Mesenchymal stem cell (in vitro differentiated cells and primary cell): ENCODE data around the gene WHRN.

Experiments
- DNase-seq: peaks from one replicate; pipeline ENCODE4 v3.0.0-alpha.2; 2013
- H2AFZ ChIP-seq: one replicate; pipeline ENCODE4 v1.6.1; 2013; ENCODE audit warnings: low read depth, mild to moderate bottlenecking, control low read depth, inconsistent platforms, low read length, moderate library complexity
- H2AK5ac ChIP-seq: 2 replicates; pipeline ENCODE4 v1.6.1; 2013; ENCODE audit warnings: low read length, moderate library complexity, mild to moderate bottlenecking, inconsistent platforms; ENCODE audit not compliant: severe bottlenecking
- H2BK120ac ChIP-seq: one replicate; pipeline ENCODE4 v1.6.1; 2013; ENCODE audit warnings: low read depth, mild to moderate bottlenecking, inconsistent platforms, low read length, moderate library complexity
- H2BK12ac ChIP-seq, 2 experiments: one replicate each; pipeline ENCODE4 v1.6.1; 2013; ENCODE audit warnings: inconsistent platforms in 2 of 2, low read length in 2 of 2, mild to moderate bottlenecking in 2 of 2, moderate library complexity in 2 of 2, control low read depth in 1 of 2
- H2BK15ac ChIP-seq: one replicate; pipeline ENCODE4 v1.6.1; 2013; ENCODE audit warnings: mild to moderate bottlenecking, low read depth, inconsistent platforms; ENCODE audit not compliant: poor library complexity, severe bottlenecking
- H2BK5ac ChIP-seq: 2 replicates; pipeline ENCODE4 v1.6.1; 2013; ENCODE audit warnings: low read depth, mild to moderate bottlenecking, low read length, control low read depth, inconsistent platforms; ENCODE audit not compliant: poor library complexity, severe bottlenecking
- H3K14ac ChIP-seq, 2 experiments: one replicate each; pipeline ENCODE4 v1.6.1; 2013; ENCODE audit warnings: inconsistent platforms in 2 of 2, low read length in 2 of 2, control low read depth in 1 of 2, mild to moderate bottlenecking in 1 of 2, moderate library complexity in 1 of 2
- H3K18ac ChIP-seq, 2 experiments: one replicate each; pipeline ENCODE4 v1.6.1; 2013; ENCODE audit warnings: inconsistent platforms in 2 of 2, low read length in 2 of 2, control low read depth in 1 of 2, low read depth in 1 of 2, mild to moderate bottlenecking in 1 of 2
- H3K23ac ChIP-seq, 2 experiments: one replicate each; pipeline ENCODE4 v1.6.1; 2013; ENCODE audit warnings: inconsistent platforms in 2 of 2, low read length in 2 of 2, mild to moderate bottlenecking in 2 of 2, moderate library complexity in 2 of 2, control low read depth in 1 of 2
- H3K27ac ChIP-seq: 2 replicates; pipeline ENCODE4 v1.5.1; 2013; ENCODE audit warnings: mild to moderate bottlenecking, moderate library complexity, low read length, control low read depth, inconsistent platforms; ENCODE audit not compliant: poor library complexity, severe bottlenecking
- H3K27me3 ChIP-seq, 2 experiments: 2 replicates each; pipeline versions ENCODE4 v1.6.1 to v1.7.0; 2013; ENCODE audit warnings: low read length in 2 of 2, mild to moderate bottlenecking in 2 of 2, moderate library complexity in 2 of 2, control low read depth in 1 of 2, inconsistent platforms in 1 of 2; ENCODE audit not compliant: control insufficient read depth in 1 of 2, insufficient read depth in 1 of 2
- H3K36me3 ChIP-seq, 2 experiments: 2 replicates each; pipeline versions ENCODE4 v1.6.1 to v1.7.0; 2013; ENCODE audit warnings: low read length in 2 of 2, control low read depth in 1 of 2, inconsistent platforms in 1 of 2, low read depth in 1 of 2, mild to moderate bottlenecking in 1 of 2; ENCODE audit not compliant: insufficient read depth in 2 of 2, control insufficient read depth in 1 of 2
- H3K4ac ChIP-seq, 2 experiments: one replicate each; pipeline ENCODE4 v1.6.1; 2013; ENCODE audit warnings: inconsistent platforms in 2 of 2, low read length in 2 of 2, mild to moderate bottlenecking in 2 of 2, moderate library complexity in 2 of 2, control low read depth in 1 of 2, low read depth in 1 of 2
- H3K4me1 ChIP-seq: 2 replicates; pipeline ENCODE4 v1.6.1; 2013; ENCODE audit warnings: low read depth, low read length, control low read depth; ENCODE audit not compliant: control insufficient read depth, insufficient read depth
- H3K4me2 ChIP-seq: 2 replicates; pipeline ENCODE4 v1.6.1; 2013; ENCODE audit warnings: low read length, mild to moderate bottlenecking, inconsistent platforms; ENCODE audit not compliant: poor library complexity, severe bottlenecking
- H3K4me3 ChIP-seq, 2 experiments: 2 replicates each; pipeline versions ENCODE4 v1.5.1 to v1.7.0; 2013; ENCODE audit warnings: low read length in 2 of 2, mild to moderate bottlenecking in 2 of 2, control low read depth in 1 of 2, low read depth in 1 of 2; ENCODE audit not compliant: insufficient read depth in 1 of 2
- H3K79me1 ChIP-seq: replicated peaks from 2 replicates; pipeline ENCODE4 v1.6.1; 2013; ENCODE audit warnings: mild to moderate bottlenecking, control low read depth, low read length, inconsistent platforms; ENCODE audit not compliant: poor library complexity, severe bottlenecking
- H3K9ac ChIP-seq: 2 replicates; pipeline ENCODE4 v1.7.0; 2013; ENCODE audit warnings: mild to moderate bottlenecking, low read length, moderate library complexity
- H3K9me3 ChIP-seq: 2 replicates; pipeline ENCODE4 v1.7.0; 2013; ENCODE audit warnings: mild to moderate bottlenecking, low read length; ENCODE audit not compliant: control insufficient read depth
- H4K8ac ChIP-seq: one replicate; pipeline ENCODE4 v1.6.1; 2013; ENCODE audit warnings: inconsistent platforms, mild to moderate bottlenecking, low read length, moderate library complexity
- H4K91ac ChIP-seq: one replicate; pipeline ENCODE4 v1.6.1; 2013; ENCODE audit warnings: mild to moderate bottlenecking, low read length, inconsistent platforms
- whole genome bisulfite sequencing: methylation state at CpG from one replicate; pipeline ENCODE4 v1.1.7; 2013; ENCODE audit warnings: mixed read lengths; 5-methylcytosine and 5-hydroxymethylcytosine counted together

WHRN gene

DNA sequence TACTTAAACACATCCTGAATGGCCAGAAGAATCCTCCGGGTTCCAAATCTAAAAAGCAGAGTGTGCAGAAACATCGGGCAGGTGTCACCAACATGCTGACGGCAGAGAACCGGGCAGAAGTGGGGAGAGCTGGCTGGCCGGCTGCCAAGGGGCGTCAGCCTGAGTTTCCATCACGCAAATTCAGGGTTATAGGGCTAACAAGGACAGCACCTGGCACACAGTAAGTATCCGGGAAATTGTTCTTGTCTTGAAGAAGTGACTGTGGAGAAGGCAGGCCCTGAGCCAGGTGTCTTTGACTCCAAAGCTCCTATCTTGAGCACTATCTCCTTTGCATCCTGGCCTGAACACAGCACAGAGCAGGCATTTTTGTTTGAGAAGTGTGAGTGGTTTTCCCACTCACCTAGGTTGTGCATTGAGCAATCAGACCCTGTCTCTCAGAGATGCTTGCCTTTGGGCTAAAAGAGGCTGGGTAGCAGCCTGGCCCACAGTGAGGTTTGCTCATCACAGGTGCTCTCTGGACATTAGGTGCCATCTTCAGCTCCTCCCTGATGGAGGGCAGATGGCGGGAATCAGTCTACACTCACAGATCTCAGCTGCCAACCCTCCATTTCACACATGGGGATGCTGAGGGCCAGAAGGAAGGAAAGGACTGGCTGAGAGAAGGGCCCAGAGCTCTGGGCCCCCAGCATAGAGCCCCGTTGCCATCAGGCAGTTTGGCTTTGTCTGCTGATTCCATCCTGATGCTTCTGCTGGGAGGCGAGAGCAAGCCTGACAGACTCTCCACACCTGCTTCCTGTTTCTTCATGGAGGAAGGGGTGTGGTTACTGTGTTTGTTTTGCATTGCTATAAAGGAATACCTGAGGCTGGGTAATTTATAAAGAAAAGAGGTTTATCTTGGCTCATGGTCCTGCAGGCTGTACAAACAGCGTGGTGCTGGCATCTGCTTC lies 52.8 kb downstream of the WHRN start:
- peaks cover 3% of the 10 kb centered on the region for H3K9me3 ChIP-seq
- no peak overlapping the region for H2BK15ac ChIP-seq
- H3K4ac ChIP-seq, result no peak overlapping the region
- no peak for DNase-seq
- no peak overlapping the region for H2AFZ ChIP-seq
- H2BK120ac ChIP-seq, result no peak overlapping the region
- H4K8ac ChIP-seq, result no peak overlapping the region
- H3K23ac ChIP-seq, result no peak overlapping the region
- H3K27ac ChIP-seq, result no peak overlapping the region
- H3K36me3 ChIP-seq, result peaks cover 0 to 4% of the 10 kb centered on the region in 2 experiments
- H3K4me1 ChIP-seq, result peaks cover 5% of the 10 kb centered on the region
- no peaks in the 10 kb centered on the region for H3K79me1 ChIP-seq
- H3K4me2 ChIP-seq, result no peak overlapping the region
- 93% methylated on average over 11 of the region's 12 CpGs for WGBS
- H3K14ac ChIP-seq, result no peak overlapping the region
- no peaks in the 10 kb centered on the region for H3K27me3 ChIP-seq
- H3K4me3 ChIP-seq, result no peak overlapping the region
- H3K18ac ChIP-seq, result no peak overlapping the region
- no peak overlapping the region for H2AK5ac ChIP-seq
- H2BK12ac ChIP-seq, result no peak overlapping the region
- no peak overlapping the region for H4K91ac ChIP-seq
- H2BK5ac ChIP-seq, result no peak overlapping the region
- no peak overlapping the region for H3K9ac ChIP-seq

- H3K4me3 ChIP-seq, result no peak overlapping the region
- H2AK5ac ChIP-seq, result no peak overlapping the region
- H4K8ac ChIP-seq, result no peak overlapping the region
- DNase-seq, result no peak
- H3K14ac ChIP-seq, result no peak overlapping the region
- H2BK120ac ChIP-seq, result no peak overlapping the region
- H2BK5ac ChIP-seq, result no peak overlapping the region
- no peak overlapping the region for H3K18ac ChIP-seq
- no peak overlapping the region for H4K91ac ChIP-seq
- WGBS, result 100% methylated on average over 1 of the region's 1 CpG
- peaks cover 3% of the 10 kb centered on the region for H3K9me3 ChIP-seq
- no peak overlapping the region for H3K27ac ChIP-seq
- no peak overlapping the region for H3K4ac ChIP-seq
- H3K23ac ChIP-seq, result no peak overlapping the region
- H3K79me1 ChIP-seq, result no peaks in the 10 kb centered on the region
- H2BK15ac ChIP-seq, result no peak overlapping the region
- H3K4me1 ChIP-seq, result peaks cover 5% of the 10 kb centered on the region
- H2BK12ac ChIP-seq, result no peak overlapping the region
- no peak overlapping the region for H2AFZ ChIP-seq
- H3K36me3 ChIP-seq, result peaks cover 0 to 4% of the 10 kb centered on the region in 2 experiments
- no peak overlapping the region for H3K4me2 ChIP-seq
- H3K9ac ChIP-seq, result no peak overlapping the region
- H3K27me3 ChIP-seq, result no peaks in the 10 kb centered on the region
These were observed 53.6 kb downstream of the WHRN start for GRCh38 chr9:114451707-114452031.

DNA sequence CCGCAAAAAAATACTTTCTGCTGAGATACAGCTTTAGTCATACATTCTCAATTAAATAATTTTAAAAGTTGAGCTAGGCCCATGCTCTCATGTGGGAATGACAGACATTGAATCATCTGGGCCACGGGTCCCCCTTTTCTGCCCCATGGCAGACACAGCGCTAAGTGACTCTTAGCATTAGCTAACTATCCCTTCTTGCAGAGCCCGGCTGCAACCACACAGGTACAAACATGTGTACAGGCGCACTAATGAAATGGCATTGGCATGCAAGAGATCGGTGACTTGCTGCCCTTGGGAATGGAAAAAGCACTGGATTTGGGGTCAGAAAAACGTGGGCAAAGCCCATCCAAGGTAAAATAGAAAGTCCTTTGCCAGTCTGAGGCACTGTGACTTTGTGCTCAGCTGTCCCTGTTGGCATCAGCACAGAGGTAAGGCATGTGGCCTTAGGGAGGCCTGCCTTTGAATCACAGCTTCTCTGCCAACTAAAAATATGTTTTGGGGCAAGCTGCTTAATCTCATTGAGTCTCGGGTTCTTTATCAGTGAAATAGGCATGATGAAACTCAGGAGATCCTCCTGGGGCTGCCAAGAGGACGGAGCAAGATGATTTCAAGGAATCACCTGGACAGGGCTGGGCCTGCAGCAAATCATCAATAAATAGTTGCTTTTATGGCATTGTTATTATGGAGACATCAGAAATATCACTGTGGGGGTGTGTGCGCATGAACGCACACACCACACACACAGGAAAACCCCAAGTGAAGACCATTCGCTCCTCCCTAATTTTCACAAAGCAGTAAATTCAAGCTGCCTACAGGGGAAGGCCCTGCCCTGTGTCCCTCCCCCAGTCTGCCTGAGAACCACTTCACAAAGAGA lies 54.2 kb downstream of the WHRN start:
- no peak overlapping the region for H4K91ac ChIP-seq
- H2AFZ ChIP-seq, result no peak overlapping the region
- H2BK12ac ChIP-seq, result no peak overlapping the region
- H3K4me1 ChIP-seq, result peaks cover 5% of the 10 kb centered on the region
- H3K79me1 ChIP-seq, result no peaks in the 10 kb centered on the region
- no peak overlapping the region for H3K23ac ChIP-seq
- no peak overlapping the region for H2BK15ac ChIP-seq
- no peak overlapping the region for H3K4me2 ChIP-seq
- H3K27ac ChIP-seq, result no peak overlapping the region
- H2BK5ac ChIP-seq, result no peak overlapping the region
- WGBS, result 81% methylated on average over 12 of the region's 12 CpGs
- H3K4ac ChIP-seq, result no peak overlapping the region
- no peak overlapping the region for H3K4me3 ChIP-seq
- H3K27me3 ChIP-seq, result no peaks in the 10 kb centered on the region
- H4K8ac ChIP-seq, result no peak overlapping the region
- no peak overlapping the region for H2AK5ac ChIP-seq
- no peak overlapping the region for H3K9ac ChIP-seq
- H3K14ac ChIP-seq, result no peak overlapping the region
- peaks cover 3% of the 10 kb centered on the region for H3K9me3 ChIP-seq
- H3K36me3 ChIP-seq, result peaks cover 0 to 4% of the 10 kb centered on the region in 2 experiments
- no peak for DNase-seq
- H3K18ac ChIP-seq, result no peak overlapping the region
- no peak overlapping the region for H2BK120ac ChIP-seq

DNA sequence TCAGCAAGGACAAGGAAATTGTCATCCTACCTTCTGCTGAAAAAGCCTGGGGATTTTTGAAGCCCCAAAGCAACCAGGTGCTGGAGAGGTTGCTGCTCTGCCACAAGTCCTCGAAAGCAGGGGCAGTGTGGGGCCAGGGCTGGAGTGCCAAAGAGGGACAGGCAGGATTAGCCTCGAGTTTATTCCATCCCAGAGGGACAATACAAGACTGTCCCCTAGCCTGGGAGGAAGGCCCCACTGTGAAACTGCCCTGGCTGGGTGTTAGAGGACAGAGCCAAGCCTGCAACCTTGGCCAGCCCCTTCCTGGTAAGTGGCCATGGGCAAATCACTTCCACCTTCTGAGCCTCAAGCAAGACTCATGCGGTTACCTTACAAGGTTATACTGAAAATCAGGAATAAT lies 55.1 kb downstream of the WHRN start:
- Histone ChIP-seq H3K14ac (no peak overlapping the region), H3K23ac (no peak overlapping the region), H3K79me1 (no peaks in the 10 kb centered on the region), H3K4me3 (no peak overlapping the region), H2BK15ac (no peak overlapping the region), H4K8ac (no peak overlapping the region), H3K18ac (no peak overlapping the region), H3K27ac (no peak overlapping the region), H3K9me3 (peaks cover 3% of the 10 kb centered on the region), H3K27me3 (no peaks in the 10 kb centered on the region), H3K4me1 (peaks cover 5% of the 10 kb centered on the region), H2AK5ac (no peak overlapping the region), H2BK5ac (no peak overlapping the region), H3K36me3 (peaks cover 0 to 4% of the 10 kb centered on the region in 2 experiments), H4K91ac (no peak overlapping the region), H3K4me2 (no peak overlapping the region), H2BK120ac (no peak overlapping the region), H3K4ac (no peak overlapping the region), H2BK12ac (no peak overlapping the region), H3K9ac (no peak overlapping the region), H2AFZ (no peak overlapping the region)
- 72% methylated on average over 2 of the region's 3 CpGs for WGBS
- DNase-seq, result no peak
